Measurements from ENCODE around the gene KIF26B. TPM values are rescaled to one million over a fixed set of nuclear protein-coding genes. Genes with fewer than 3 reads are reported as not detected.
"Not testable (repeated sequence)": the region's sequence is repeated elsewhere in the genome, so short reads cannot be mapped to it uniquely, and the experiment has no call there.

Gene KIF26B
- polyA plus RNA-seq, 1 donor from 2014 or later = 6.3 TPM

DNA sequence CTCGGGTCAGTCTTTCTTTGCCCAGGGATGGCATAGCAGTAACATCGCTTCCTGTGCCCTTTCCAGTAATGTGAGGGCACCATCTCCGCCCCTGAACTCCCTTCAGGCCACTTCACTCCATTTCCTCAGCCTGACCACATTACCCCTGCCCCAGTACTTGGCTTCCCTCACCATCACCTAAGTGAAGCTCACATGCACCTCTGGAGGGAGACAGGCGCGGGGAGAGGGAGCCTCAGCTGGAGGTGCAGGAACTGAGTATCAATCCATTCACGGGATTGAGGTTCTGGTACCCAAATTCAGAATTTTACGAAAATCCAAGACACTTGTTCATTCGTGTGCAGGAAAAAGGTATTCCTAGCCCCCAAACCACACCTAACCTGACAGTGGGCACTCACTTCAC is 540.4 kb downstream of the KIF26B start:
- no peaks in the 10 kb centered on the region for H3K9me3 ChIP-seq (ENCODE audit: low read length)
- TF ChIP-seq EZH2 (IDR thresholded peaks at IDR 0.05; ENCODE audit: borderline replicate concordance, insufficient read depth, low read length, poor library complexity, severe bottlenecking) (no peak), RAD21 (conservative IDR thresholded peaks at IDR 0.05) (no peak), EP300 (conservative IDR thresholded peaks at IDR 0.05; ENCODE audit: poor library complexity, severe bottlenecking) (no peak), POLR2AphosphoS5 (IDR thresholded peaks at IDR 0.05) (no peak), SMC3 (conservative IDR thresholded peaks at IDR 0.05; ENCODE audit: poor library complexity) (no peak), MXI1 (conservative IDR thresholded peaks at IDR 0.05; ENCODE audit: poor library complexity, severe bottlenecking) (no peak), TAF1 (IDR thresholded peaks at IDR 0.05; ENCODE audit: low read depth) (no peak)
- TF ChIP-seq, protein P1, sequence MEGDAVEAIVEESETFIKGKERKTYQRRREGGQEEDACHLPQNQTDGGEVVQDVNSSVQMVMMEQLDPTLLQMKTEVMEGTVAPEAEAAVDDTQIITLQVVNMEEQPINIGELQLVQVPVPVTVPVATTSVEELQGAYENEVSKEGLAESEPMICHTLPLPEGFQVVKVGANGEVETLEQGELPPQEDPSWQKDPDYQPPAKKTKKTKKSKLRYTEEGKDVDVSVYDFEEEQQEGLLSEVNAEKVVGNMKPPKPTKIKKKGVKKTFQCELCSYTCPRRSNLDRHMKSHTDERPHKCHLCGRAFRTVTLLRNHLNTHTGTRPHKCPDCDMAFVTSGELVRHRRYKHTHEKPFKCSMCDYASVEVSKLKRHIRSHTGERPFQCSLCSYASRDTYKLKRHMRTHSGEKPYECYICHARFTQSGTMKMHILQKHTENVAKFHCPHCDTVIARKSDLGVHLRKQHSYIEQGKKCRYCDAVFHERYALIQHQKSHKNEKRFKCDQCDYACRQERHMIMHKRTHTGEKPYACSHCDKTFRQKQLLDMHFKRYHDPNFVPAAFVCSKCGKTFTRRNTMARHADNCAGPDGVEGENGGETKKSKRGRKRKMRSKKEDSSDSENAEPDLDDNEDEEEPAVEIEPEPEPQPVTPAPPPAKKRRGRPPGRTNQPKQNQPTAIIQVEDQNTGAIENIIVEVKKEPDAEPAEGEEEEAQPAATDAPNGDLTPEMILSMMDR (IDR thresholded peaks at IDR 0.05; ENCODE audit: poor library complexity, severe bottlenecking) = no peak
- TF ChIP-seq, protein P2, sequence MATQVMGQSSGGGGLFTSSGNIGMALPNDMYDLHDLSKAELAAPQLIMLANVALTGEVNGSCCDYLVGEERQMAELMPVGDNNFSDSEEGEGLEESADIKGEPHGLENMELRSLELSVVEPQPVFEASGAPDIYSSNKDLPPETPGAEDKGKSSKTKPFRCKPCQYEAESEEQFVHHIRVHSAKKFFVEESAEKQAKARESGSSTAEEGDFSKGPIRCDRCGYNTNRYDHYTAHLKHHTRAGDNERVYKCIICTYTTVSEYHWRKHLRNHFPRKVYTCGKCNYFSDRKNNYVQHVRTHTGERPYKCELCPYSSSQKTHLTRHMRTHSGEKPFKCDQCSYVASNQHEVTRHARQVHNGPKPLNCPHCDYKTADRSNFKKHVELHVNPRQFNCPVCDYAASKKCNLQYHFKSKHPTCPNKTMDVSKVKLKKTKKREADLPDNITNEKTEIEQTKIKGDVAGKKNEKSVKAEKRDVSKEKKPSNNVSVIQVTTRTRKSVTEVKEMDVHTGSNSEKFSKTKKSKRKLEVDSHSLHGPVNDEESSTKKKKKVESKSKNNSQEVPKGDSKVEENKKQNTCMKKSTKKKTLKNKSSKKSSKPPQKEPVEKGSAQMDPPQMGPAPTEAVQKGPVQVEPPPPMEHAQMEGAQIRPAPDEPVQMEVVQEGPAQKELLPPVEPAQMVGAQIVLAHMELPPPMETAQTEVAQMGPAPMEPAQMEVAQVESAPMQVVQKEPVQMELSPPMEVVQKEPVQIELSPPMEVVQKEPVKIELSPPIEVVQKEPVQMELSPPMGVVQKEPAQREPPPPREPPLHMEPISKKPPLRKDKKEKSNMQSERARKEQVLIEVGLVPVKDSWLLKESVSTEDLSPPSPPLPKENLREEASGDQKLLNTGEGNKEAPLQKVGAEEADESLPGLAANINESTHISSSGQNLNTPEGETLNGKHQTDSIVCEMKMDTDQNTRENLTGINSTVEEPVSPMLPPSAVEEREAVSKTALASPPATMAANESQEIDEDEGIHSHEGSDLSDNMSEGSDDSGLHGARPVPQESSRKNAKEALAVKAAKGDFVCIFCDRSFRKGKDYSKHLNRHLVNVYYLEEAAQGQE (IDR thresholded peaks at IDR 0.05; ENCODE audit: borderline replicate concordance) = no peak

DNA sequence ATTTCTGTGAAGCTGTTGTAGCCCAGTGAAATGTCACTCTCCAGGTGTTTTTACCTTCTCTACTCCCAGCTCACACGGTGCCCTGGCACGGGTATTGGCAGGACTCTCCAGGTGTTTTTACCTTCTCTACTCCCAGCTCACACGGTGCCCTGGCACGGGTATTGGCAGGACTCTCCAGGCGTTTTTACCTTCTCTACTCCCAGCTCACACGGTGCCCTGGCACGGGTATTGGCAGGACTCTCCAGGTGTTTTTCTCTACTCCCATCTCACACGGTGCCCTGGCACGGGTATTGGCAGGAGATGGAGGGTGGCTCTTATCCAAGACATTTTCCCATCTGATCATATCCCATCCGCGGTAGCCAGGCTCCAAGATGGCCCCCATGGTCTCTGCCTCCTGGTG is 540.9 kb downstream of the KIF26B start:
- not testable (repeated sequence) for H3K4me3 ChIP-seq (ENCODE audit: low read length); H3F3A ChIP-seq (ENCODE audit: insufficient read depth, low read length, poor library complexity, severe bottlenecking); H3K9me3 ChIP-seq (ENCODE audit: low read length); H3K4me2 ChIP-seq (ENCODE audit: low read length); H3K9ac ChIP-seq (ENCODE audit: low read length); H3K27me3 ChIP-seq (ENCODE audit: insufficient read depth, low read depth, low read length); H2AFZ ChIP-seq (ENCODE audit: low read depth, low read length); H3K79me2 ChIP-seq (replicated peaks; ENCODE audit: insufficient read depth, low read length); H4K20me1 ChIP-seq (ENCODE audit: insufficient read depth); H3K9me2 ChIP-seq (ENCODE audit: insufficient read depth, low read length); H3K36me3 ChIP-seq (ENCODE audit: insufficient read depth, low read length); H3K27ac ChIP-seq (ENCODE audit: low read length)

More for the DNA sequence above, 540.4 kb downstream of the KIF26B start:
- Histone ChIP-seq H3K9ac (ENCODE audit: low read length) (no peak overlapping the region), H3K27ac (ENCODE audit: low read length) (no peak overlapping the region), H3K4me2 (ENCODE audit: low read length) (no peak overlapping the region), H3F3A (ENCODE audit: insufficient read depth, low read length, poor library complexity, severe bottlenecking) (no peaks in the 10 kb centered on the region), H3K79me2 (replicated peaks; ENCODE audit: insufficient read depth, low read length) (no peaks in the 10 kb centered on the region), H4K20me1 (ENCODE audit: insufficient read depth) (no peaks in the 10 kb centered on the region), H3K36me3 (ENCODE audit: insufficient read depth, low read length) (no peaks in the 10 kb centered on the region), H3K27me3 (ENCODE audit: insufficient read depth, low read depth, low read length) (no peaks in the 10 kb centered on the region), H3K4me3 (ENCODE audit: low read length) (no peak overlapping the region), H3K9me2 (ENCODE audit: insufficient read depth, low read length) (no peaks in the 10 kb centered on the region), H2AFZ (ENCODE audit: low read depth, low read length) (no peak overlapping the region)

DNA sequence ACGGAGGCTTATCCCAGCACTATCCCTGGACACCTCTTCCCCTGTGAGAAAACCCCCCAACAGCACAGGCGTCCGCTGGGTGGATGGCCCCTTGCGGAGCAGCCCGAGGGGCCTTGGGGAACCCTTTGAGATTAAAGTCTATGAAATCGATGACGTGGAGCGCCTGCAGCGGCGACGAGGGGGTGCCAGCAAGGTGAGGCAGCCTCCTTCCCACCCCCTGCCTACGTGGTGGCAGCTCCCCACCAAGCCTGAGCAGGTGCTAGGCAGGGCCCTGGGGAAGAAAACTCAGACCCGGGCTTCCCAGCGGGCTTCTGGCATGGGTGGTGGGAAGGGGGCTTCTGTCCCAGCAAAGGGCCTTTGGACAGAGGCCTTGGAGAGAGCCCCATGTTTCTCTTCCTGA is 543.3 kb downstream of the KIF26B start:
- Histone ChIP-seq H3K36me3 (ENCODE audit: insufficient read depth, low read length) (no peaks in the 10 kb centered on the region), H2AFZ (ENCODE audit: low read depth, low read length) (no peak overlapping the region), H3K9ac (ENCODE audit: low read length) (no peak overlapping the region)

More for the DNA sequence above, 543.3 kb downstream of the KIF26B start:
- H3K4me2 ChIP-seq (ENCODE audit: low read length) = no peak overlapping the region
- no peaks in the 10 kb centered on the region for H3K79me2 ChIP-seq (replicated peaks; ENCODE audit: insufficient read depth, low read length)
- H3K27ac ChIP-seq (ENCODE audit: low read length) = no peak overlapping the region
- H3K4me3 ChIP-seq (ENCODE audit: low read length) = no peak overlapping the region
- H3K27me3 ChIP-seq (ENCODE audit: insufficient read depth, low read depth, low read length) = no peaks in the 10 kb centered on the region
- H3F3A ChIP-seq (ENCODE audit: insufficient read depth, low read length, poor library complexity, severe bottlenecking) = no peaks in the 10 kb centered on the region
- H3K9me3 ChIP-seq (ENCODE audit: low read length) = no peaks in the 10 kb centered on the region
- no peaks in the 10 kb centered on the region for H4K20me1 ChIP-seq (ENCODE audit: insufficient read depth)
- TF ChIP-seq, protein P2 (IDR thresholded peaks at IDR 0.05; ENCODE audit: borderline replicate concordance) = no peak
- TF ChIP-seq EZH2 (IDR thresholded peaks at IDR 0.05; ENCODE audit: borderline replicate concordance, insufficient read depth, low read length, poor library complexity, severe bottlenecking) = no peak
- no peaks in the 10 kb centered on the region for H3K9me2 ChIP-seq (ENCODE audit: insufficient read depth, low read length)

All from neural cell (in vitro differentiated cells).